HG03575 (cell line): ENCODE measurements around the gene DNAAF1.

Experiments used
- ATAC-seq: cut with Tn5 transposase; IDR thresholded peaks from one replicate; pipeline ENCODE4 v1.9.1; 2021; ENCODE audit not compliant: unreplicated experiment, insufficient number of reproducible peaks, low FRiP score; ENCODE audit errors: extremely low read depth

DNAAF1 gene

DNA sequence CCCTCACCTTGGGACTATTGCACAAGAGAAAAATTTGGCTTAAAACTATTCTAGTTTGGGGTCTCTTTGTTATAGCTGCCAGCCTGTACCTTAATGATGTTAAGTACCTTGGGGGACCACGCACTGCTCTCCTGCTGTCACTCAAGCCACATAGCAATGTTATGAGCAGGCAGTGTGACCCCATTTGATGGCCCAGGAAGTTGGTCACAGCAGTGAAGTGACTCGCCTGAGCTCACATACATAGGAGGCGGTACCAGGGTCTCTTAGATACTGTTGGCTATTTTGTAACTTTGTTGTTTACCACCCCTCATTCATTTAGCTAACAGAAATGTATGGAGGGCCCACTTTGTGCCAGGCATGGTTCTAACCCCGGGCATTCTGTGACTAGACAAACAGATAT lies 78.3 kb downstream of the DNAAF1 start:
- no peak for ATAC-seq

GRCh38 chr16:84224554-84224953 lies 79.4 kb downstream of the DNAAF1 start:
- ATAC-seq = no peak

GRCh38 chr16:84225126-84225525 lies 80.0 kb downstream of the DNAAF1 start:
- no peak for ATAC-seq

DNA sequence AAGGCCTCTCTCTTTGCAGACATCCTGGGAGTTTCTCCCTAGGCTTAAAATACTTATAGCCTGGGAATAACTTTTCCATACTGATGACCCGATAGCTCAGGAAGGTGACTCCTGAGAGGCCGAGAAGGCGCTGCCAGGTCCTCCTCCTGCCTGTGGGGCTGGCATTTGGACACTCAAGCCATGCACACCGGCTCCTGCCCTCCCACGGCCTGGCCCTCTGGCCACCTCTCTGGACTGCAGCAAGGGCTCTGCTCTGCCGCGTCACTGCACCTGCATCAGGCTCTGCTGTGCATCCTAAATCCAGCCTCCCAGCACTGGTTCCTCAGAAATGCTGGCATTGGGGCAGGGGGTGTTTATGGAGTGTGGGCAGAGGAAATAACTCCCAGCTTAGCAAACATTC lies 80.5 kb downstream of the DNAAF1 start:
- no peak for ATAC-seq

DNA sequence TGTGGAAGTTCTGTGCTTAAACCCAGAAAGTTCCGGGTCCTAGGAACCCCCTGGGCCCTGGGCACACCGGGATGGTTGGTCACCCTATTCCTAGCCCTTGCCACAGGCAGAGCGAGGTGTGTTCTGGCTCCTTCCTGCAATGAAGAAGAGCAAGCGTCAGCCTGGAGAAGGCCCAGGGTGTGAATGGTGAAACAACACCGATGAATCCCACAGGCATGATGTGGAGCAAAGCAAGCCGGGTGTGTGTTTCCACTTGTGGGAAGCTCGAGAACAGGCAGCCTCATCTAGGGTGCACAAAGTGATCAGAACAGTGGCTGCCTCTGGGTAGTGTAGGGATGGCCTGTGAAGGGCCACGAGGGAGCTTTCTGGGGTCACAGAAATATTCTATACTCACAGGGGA lies 80.9 kb downstream of the DNAAF1 start:
- no peak for ATAC-seq
